ENCODE measurements around the gene BID.

- TF ChIP-seq POLR2A (IDR thresholded peaks at IDR 0.05) (no peak), CTCF (IDR thresholded peaks at IDR 0.05) (no peak)
Observed at GRCh38 chr22:17753401-17753989, 20.8 kb downstream of the BID start.

Data from Peyer's patch (tissue), 4 donors.